GM23338 (cell line): ENCODE measurements around the gene ADAP1. TPM values are rescaled to one million over a fixed set of nuclear protein-coding genes. Genes with fewer than 3 reads are reported as not detected.
A peak's percentile ranks its signal among the peaks of the same experiment; 100 is the strongest.

ENCODE experiments used
- ATAC-seq: fragments of 200-7000 bp; cut with Tn5 transposase; 3 replicates; pipeline ENCODE4 v1.9.1; 2020
- DNase-seq: peaks from one replicate; pipeline ENCODE4 v3.0.0-alpha.2; 2015; ENCODE audit warnings: low spot score
- H2AFZ ChIP-seq: fragments of 200-600 bp; sonication (generic); 2 replicates; pipeline ENCODE4 v1.8.0; 2016; ENCODE audit warnings: antibody characterized with exemption, mild to moderate bottlenecking, moderate library complexity
- H3F3A ChIP-seq: fragments of 200-600 bp; sonication (generic); replicated peaks from 2 replicates; pipeline ENCODE4 v1.8.0; 2017; ENCODE audit warnings: antibody characterized with exemption, mixed run types, low read depth
- H3K27ac ChIP-seq: fragments of 200-600 bp; sonication (generic); 2 replicates; pipeline ENCODE4 v1.6.1; 2016; ENCODE audit warnings: low read depth
- H3K27me3 ChIP-seq: fragments of 200-600 bp; sonication (generic); 2 replicates; pipeline ENCODE4 v1.8.0; 2016; ENCODE audit warnings: mild to moderate bottlenecking, mixed run types, moderate library complexity; ENCODE audit not compliant: insufficient read depth
- H3K36me3 ChIP-seq: fragments of 200-600 bp; sonication (generic); 2 replicates; pipeline ENCODE4 v1.8.0; 2016; ENCODE audit warnings: mild to moderate bottlenecking; ENCODE audit not compliant: insufficient read depth
- H3K4me1 ChIP-seq: fragments of 200-600 bp; sonication (generic); 2 replicates; pipeline ENCODE4 v1.8.0; 2016; ENCODE audit warnings: mild to moderate bottlenecking, moderate library complexity; ENCODE audit not compliant: insufficient read depth
- H3K4me2 ChIP-seq: fragments of 200-600 bp; sonication (generic); 2 replicates; pipeline ENCODE4 v1.7.1; 2017; ENCODE audit warnings: mixed run types
- H3K4me3 ChIP-seq: fragments of 200-600 bp; sonication (generic); 2 replicates; pipeline ENCODE4 v1.6.1; 2016; ENCODE audit warnings: mixed run types
- H3K79me2 ChIP-seq: fragments of 200-600 bp; sonication (generic); replicated peaks from 2 replicates; pipeline ENCODE4 v1.8.0; 2017; ENCODE audit warnings: mild to moderate bottlenecking; ENCODE audit not compliant: insufficient read depth
- H3K9me2 ChIP-seq: fragments of 200-600 bp; sonication (generic); 2 replicates; pipeline ENCODE4 v1.8.0; 2017; ENCODE audit not compliant: insufficient read depth
- H4K20me1 ChIP-seq: fragments of 200-600 bp; sonication (generic); replicated peaks from 2 replicates; pipeline ENCODE4 v1.8.0; 2017; ENCODE audit warnings: mild to moderate bottlenecking; ENCODE audit not compliant: insufficient read depth
- H3K27ac Mint-ChIP-seq: 2 replicates; pipeline ENCODE4 v1.8.0; 2020; ENCODE audit warnings: inconsistent platforms, mild to moderate bottlenecking, moderate library complexity, mixed read lengths
- H3K27me3 Mint-ChIP-seq: 3 replicates; pipeline ENCODE4 v1.8.0; 2022; ENCODE audit warnings: low read depth, mild to moderate bottlenecking, moderate library complexity, mixed read lengths, inconsistent platforms; ENCODE audit not compliant: insufficient read depth, poor library complexity
- H3K36me3 Mint-ChIP-seq: 3 replicates; pipeline ENCODE4 v1.8.0; 2021; ENCODE audit warnings: low read depth, mild to moderate bottlenecking, inconsistent platforms, moderate library complexity, mixed read lengths
- H3K4me1 Mint-ChIP-seq: 3 replicates; pipeline ENCODE4 v1.8.0; 2020; ENCODE audit warnings: mild to moderate bottlenecking, inconsistent platforms, mixed read lengths
- H3K4me3 Mint-ChIP-seq: 3 replicates; pipeline ENCODE4 v1.8.0; 2021; ENCODE audit warnings: moderate library complexity, mild to moderate bottlenecking, inconsistent platforms, mixed read lengths
- H3K9me3 Mint-ChIP-seq: 3 replicates; pipeline ENCODE4 v1.8.0; 2020; ENCODE audit warnings: moderate library complexity, mild to moderate bottlenecking, inconsistent platforms, mixed read lengths
- CREB1 ChIP-seq: fragments of 250-450 bp; sonication (Bioruptor Pico); IDR thresholded peaks from 2 replicates; pipeline ENCODE4 v1.5.0; 2020; ENCODE audit warnings: low read depth, mild to moderate bottlenecking, moderate library complexity
- EZH2 ChIP-seq: fragments of 200-600 bp; sonication (generic); IDR thresholded peaks from one replicate; pipeline ENCODE4 v1.8.0; 2017; ENCODE audit warnings: antibody characterized with exemption, mild to moderate bottlenecking, low read depth; ENCODE audit not compliant: unreplicated experiment
- EZH2phosphoT487 ChIP-seq: fragments of 200-600 bp; sonication (generic); IDR thresholded peaks from one replicate; pipeline ENCODE4 v1.8.1; 2018; ENCODE audit warnings: antibody characterized with exemption; ENCODE audit not compliant: unreplicated experiment
- JUNB ChIP-seq: IDR thresholded peaks from one replicate; pipeline ENCODE4 v1.6.1; 2016; ENCODE audit warnings: antibody characterized with exemption; ENCODE audit not compliant: unreplicated experiment
- NANOG ChIP-seq: IDR thresholded peaks from 2 replicates; pipeline ENCODE4 v1.6.1; 2016; ENCODE audit warnings: antibody characterized with exemption, borderline replicate concordance
- POLR2AphosphoS5 ChIP-seq: IDR thresholded peaks from 2 replicates; pipeline ENCODE4 v1.6.1; 2016; ENCODE audit warnings: antibody characterized with exemption, low read depth
- ZNF331 ChIP-seq: fragments of 250-450 bp; sonication (Bioruptor Pico); IDR thresholded peaks from 2 replicates; pipeline ENCODE4 v1.5.0; 2020; ENCODE audit warnings: low read depth, mild to moderate bottlenecking, moderate library complexity
- polyA plus RNA-seq: library from polyadenylated mRNA; unstranded; fragments of >200 nt; fragmentation: Nextera tagmentation; extraction: Ambion mirVana; gene quantifications from 2 replicates; pipeline ENCODE4 v1.2.1, GENCODE V29; 2016
- total RNA-seq: library from RNA; depleted of rRNA; stranded (reverse); fragments of >200 nt; shearing (Covaris generic); gene quantifications from 2 replicates; pipeline ENCODE4 v1.2.3, GENCODE V29; 2014
- TF ChIP-seq, protein P1 (sequence below): IDR thresholded peaks from one replicate; pipeline ENCODE4 v1.6.1; 2018; ENCODE audit warnings: antibody characterized with exemption; ENCODE audit not compliant: unreplicated experiment
- TF ChIP-seq, protein P2 (sequence below), 2 experiments: fragments of 200-600 bp in 1 of 2; sonication (generic) in 1 of 2; conservative IDR thresholded peaks; 2 replicates each; pipeline versions ENCODE4 v1.5.1 to v1.6.1; 2016 to 2017; ENCODE audit warnings: antibody characterized with exemption in 2 of 2, low read depth in 2 of 2, mild to moderate bottlenecking in 2 of 2, moderate library complexity in 1 of 2
- TF ChIP-seq, protein P3 (sequence below): IDR thresholded peaks from 2 replicates; pipeline ENCODE4 v1.6.1; 2016; ENCODE audit warnings: antibody characterized with exemption

Gene ADAP1
- total and polyA plus RNA-seq, 2 experiments from 2014 or later = 2.2 to 9.6 TPM

DNA sequence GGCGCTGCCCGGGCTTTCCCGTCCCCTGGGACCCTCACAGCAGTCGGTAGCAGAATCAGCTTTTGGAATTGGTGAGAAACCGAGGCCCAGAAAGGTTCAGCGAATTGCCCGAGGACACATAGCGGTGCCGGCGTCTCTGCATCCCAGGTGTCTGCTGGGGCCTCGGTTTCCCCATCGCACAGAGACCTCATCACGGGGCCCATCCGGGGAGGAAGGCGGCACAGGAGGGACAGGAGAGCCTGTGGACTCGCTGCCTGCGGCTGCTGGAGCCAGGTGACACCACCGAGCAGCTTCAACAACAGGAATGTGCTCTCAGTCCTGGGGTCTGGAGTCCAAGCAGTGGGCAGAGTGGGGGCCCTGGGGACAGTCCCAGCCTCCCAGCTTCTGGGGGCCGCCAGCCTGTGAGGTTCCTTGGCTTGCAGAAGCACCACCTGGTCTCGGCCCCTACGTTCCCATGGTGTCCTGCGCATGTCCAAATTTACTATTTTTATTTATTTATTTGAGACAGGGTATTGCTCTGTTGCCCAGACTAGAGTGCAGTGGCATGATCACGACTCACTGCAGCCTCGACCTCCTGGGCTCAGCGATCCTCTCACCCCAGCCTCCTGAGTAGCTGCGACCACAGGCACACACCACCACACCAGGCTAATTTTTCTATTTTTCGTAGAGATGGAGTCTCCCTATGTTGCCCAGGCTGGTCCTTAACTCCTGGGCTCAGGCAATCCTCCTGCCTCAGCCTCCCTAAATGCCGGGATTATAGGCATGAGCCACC lies 21.4 kb upstream of the ADAP1 start:
- H3K36me3 ChIP-seq = peaks cover 18% of the 10 kb centered on the region
- H3K4me2 ChIP-seq = peak overlapping the region; percentile 94
- H4K20me1 ChIP-seq = peaks cover 24% of the 10 kb centered on the region
- Mint-ChIP-seq H3K27ac (no peak overlapping the region), H3K4me1 (peaks cover 2% of the 10 kb centered on the region; the same call in 2 of the 3 replicates), H3K36me3 (peaks cover 18% of the 10 kb centered on the region), H3K9me3 (no peaks in the 10 kb centered on the region; the same call in 2 of the 3 replicates), H3K4me3 (peak overlapping the region; percentile 91), H3K27me3 (peaks cover 2% of the 10 kb centered on the region)
- ATAC-seq (peak; percentile 2; the same call in 2 of the 3 replicates), DNase-seq (no peak)
- H3K4me1 ChIP-seq = peaks cover 9% of the 10 kb centered on the region; the same call in 1 of the 2 replicates
- TF ChIP-seq EZH2 (no peak), CREB1 (CRISPR knock-in tag) (no peak), ZNF331 (no peak), EZH2phosphoT487 (no peak), JUNB (no peak)
- TF ChIP-seq, protein P1, sequence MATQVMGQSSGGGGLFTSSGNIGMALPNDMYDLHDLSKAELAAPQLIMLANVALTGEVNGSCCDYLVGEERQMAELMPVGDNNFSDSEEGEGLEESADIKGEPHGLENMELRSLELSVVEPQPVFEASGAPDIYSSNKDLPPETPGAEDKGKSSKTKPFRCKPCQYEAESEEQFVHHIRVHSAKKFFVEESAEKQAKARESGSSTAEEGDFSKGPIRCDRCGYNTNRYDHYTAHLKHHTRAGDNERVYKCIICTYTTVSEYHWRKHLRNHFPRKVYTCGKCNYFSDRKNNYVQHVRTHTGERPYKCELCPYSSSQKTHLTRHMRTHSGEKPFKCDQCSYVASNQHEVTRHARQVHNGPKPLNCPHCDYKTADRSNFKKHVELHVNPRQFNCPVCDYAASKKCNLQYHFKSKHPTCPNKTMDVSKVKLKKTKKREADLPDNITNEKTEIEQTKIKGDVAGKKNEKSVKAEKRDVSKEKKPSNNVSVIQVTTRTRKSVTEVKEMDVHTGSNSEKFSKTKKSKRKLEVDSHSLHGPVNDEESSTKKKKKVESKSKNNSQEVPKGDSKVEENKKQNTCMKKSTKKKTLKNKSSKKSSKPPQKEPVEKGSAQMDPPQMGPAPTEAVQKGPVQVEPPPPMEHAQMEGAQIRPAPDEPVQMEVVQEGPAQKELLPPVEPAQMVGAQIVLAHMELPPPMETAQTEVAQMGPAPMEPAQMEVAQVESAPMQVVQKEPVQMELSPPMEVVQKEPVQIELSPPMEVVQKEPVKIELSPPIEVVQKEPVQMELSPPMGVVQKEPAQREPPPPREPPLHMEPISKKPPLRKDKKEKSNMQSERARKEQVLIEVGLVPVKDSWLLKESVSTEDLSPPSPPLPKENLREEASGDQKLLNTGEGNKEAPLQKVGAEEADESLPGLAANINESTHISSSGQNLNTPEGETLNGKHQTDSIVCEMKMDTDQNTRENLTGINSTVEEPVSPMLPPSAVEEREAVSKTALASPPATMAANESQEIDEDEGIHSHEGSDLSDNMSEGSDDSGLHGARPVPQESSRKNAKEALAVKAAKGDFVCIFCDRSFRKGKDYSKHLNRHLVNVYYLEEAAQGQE = no peak
- peaks cover 12% of the 10 kb centered on the region; the same call in 1 of the 2 replicates for H3F3A ChIP-seq
- H2AFZ ChIP-seq = peak overlapping the region; percentile 88; the same call in 1 of the 2 replicates
- peak overlapping the region; percentile 91 for H3K4me3 ChIP-seq
- H3K79me2 ChIP-seq = peaks cover 39% of the 10 kb centered on the region
- H3K27ac ChIP-seq = no peak overlapping the region
- no peaks in the 10 kb centered on the region for H3K27me3 ChIP-seq
- no peaks in the 10 kb centered on the region for H3K9me2 ChIP-seq

DNA sequence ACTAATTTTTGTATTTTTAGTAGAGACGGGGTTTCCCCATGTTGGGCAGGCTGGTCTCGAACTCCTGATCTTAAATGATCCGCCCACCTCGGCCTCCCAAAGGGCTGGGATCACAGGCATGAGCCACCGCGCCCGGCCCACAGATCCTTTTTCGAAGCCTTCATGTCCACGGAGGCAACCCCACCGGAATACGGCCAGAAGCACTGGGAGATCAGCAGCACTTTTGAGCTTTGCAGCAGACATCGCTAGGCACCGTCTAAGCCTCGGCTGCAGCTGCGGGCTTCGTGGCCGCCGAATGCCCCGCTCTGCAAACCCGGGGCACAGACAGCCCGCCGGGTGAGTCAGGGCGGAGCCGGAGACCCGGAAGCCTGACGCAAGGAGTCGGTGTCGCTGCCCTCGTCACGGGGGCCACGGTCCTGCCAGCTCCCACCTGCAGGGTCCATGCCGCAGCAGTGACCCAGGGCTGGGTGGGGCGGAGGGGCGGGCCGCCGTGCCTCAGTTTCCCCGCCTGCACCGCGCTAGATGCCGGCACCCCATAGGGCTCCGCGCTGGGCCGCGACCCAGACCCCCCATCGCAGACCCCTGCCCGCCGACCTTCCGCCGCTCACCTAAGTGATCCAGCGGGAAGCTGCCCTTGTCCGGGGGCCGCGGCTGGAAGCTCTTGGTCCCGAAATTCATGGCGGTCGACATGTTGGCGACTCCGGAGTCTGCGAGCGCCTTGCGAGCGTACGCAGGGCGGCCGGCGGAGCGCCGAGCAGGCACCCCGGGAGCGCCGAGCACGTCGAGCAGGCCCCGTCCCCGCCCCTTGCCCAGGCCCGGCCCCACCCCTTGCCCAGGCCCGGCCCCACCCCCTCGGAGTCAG lies 20.6 kb upstream of the ADAP1 start, which contains the start of gene COX19:
Gene COX19, minus strand, starts transcription at position 730 of the 862 bp plus-strand sequence. Its CDS starts 40 bp downstream, at position 690.
- Mint-ChIP-seq H3K4me1 (no peaks in the 10 kb centered on the region; the same call in 2 of the 3 replicates), H3K27ac (peak within 1 kb of the TSS; percentile 59; the same call in 1 of the 2 replicates), H3K4me3 (peak within 1 kb of the TSS; percentile 91), H3K36me3 (peaks cover 21% of the 10 kb centered on the region), H3K9me3 (no peaks in the 10 kb centered on the region; the same call in 2 of the 3 replicates), H3K27me3 (peaks cover 3% of the 10 kb centered on the region)
- DNase-seq (peak; percentile 94), ATAC-seq (peak; percentile 87)
- H3K9me2 ChIP-seq = no peaks in the 10 kb centered on the region
- H3K79me2 ChIP-seq = peaks cover 47% of the 10 kb centered on the region
- H3K36me3 ChIP-seq = peaks cover 18% of the 10 kb centered on the region
- peaks cover 24% of the 10 kb centered on the region for H4K20me1 ChIP-seq
- H3K4me3 ChIP-seq = peak within 1 kb of the TSS; percentile 91
- peak within 1 kb of the TSS; percentile 88; the same call in 1 of the 2 replicates for H2AFZ ChIP-seq
- peaks cover 9% of the 10 kb centered on the region; the same call in 1 of the 2 replicates for H3K4me1 ChIP-seq
- H3K4me2 ChIP-seq = peak within 1 kb of the TSS; percentile 94
- H3K27me3 ChIP-seq = no peaks in the 10 kb centered on the region
- H3F3A ChIP-seq = peaks cover 12% of the 10 kb centered on the region; the same call in 1 of the 2 replicates
- TF ChIP-seq CREB1 (CRISPR knock-in tag) = peak; percentile 25
- TF ChIP-seq POLR2AphosphoS5 = peak; percentile 84
- TF ChIP-seq NANOG = no peak
- TF ChIP-seq, protein P2, sequence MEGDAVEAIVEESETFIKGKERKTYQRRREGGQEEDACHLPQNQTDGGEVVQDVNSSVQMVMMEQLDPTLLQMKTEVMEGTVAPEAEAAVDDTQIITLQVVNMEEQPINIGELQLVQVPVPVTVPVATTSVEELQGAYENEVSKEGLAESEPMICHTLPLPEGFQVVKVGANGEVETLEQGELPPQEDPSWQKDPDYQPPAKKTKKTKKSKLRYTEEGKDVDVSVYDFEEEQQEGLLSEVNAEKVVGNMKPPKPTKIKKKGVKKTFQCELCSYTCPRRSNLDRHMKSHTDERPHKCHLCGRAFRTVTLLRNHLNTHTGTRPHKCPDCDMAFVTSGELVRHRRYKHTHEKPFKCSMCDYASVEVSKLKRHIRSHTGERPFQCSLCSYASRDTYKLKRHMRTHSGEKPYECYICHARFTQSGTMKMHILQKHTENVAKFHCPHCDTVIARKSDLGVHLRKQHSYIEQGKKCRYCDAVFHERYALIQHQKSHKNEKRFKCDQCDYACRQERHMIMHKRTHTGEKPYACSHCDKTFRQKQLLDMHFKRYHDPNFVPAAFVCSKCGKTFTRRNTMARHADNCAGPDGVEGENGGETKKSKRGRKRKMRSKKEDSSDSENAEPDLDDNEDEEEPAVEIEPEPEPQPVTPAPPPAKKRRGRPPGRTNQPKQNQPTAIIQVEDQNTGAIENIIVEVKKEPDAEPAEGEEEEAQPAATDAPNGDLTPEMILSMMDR (conservative IDR thresholded peaks at IDR 0.05; ENCODE audit: low read depth in 2 of 2) = no peak
- TF ChIP-seq, protein P3, sequence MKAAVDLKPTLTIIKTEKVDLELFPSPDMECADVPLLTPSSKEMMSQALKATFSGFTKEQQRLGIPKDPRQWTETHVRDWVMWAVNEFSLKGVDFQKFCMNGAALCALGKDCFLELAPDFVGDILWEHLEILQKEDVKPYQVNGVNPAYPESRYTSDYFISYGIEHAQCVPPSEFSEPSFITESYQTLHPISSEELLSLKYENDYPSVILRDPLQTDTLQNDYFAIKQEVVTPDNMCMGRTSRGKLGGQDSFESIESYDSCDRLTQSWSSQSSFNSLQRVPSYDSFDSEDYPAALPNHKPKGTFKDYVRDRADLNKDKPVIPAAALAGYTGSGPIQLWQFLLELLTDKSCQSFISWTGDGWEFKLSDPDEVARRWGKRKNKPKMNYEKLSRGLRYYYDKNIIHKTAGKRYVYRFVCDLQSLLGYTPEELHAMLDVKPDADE = peak; percentile 87
- no peak within 1 kb of the TSS for H3K27ac ChIP-seq
